Stimulated activated CD8-positive, alpha-beta memory T cell treated with anti-CD3 and anti-CD28 coated beads, Interleukin-15, amount 100 ng/mL, for 48 hours (primary cell): ENCODE measurements around the gene AKAIN1.

Experiments
- DNase-seq, 2 donors: peaks; one replicate each; pipeline ENCODE4 v3.0.0-alpha.2; 2020; ENCODE audit warnings: low read depth in 2 of 2

Gene AKAIN1

GRCh38 chr18:5093902-5094301, 103.2 kb downstream of the AKAIN1 start:
- no peak for DNase-seq
